Measurements from ENCODE around the gene IGSF21.

DNA sequence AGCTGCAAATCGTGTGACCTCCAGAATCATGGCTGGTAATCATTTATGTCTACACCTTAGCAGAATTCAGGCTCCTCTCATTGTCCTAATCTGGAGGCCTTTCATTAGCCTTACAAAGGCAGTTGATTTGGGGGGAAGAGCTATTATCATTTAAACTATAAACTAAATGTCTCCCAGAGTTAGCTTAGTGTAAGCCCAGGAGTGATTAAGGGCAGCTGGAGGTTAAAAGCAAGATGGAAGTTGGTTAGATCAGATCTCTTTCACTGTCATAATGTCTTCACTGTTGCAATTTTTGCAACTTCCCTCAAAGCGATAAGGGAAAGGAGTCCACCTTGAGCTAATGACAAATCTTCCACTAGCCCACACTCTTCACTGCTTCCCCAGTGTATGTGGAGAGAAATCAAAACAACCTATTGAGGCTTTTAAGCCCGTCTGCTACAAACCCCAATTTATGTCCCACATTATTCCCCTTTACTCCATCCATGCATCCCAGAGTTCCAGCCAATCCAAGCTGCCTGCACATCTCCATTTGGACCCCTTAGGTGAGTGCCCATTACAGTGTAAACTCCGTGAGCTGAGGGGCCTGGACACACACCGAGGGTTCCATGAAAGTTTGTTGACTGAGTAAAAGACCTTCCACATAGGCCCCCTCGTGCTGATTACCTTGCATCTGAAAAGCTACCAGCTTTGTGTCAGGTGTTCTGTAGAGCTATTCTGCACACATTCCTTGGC, 311.7 kb downstream of the IGSF21 start:
- TF ChIP-seq CTCF (IDR thresholded peaks at IDR 0.05; ENCODE audit: low read length) (no peak), EZH2 (IDR thresholded peaks at IDR 0.05; ENCODE audit: borderline replicate concordance, low read length) (no peak)

All from OCI-LY1 (cell line).